Transverse colon (tissue), 4 donors: Measurements from ENCODE around the gene TOP1. TPM values are rescaled to one million over a fixed set of nuclear protein-coding genes. Genes with fewer than 3 reads are reported as not detected.

ENCODE experiments used
- DNase-seq: peaks from one replicate; pipeline ENCODE4 v3.0.0-alpha.2; 2019
- H3K27ac ChIP-seq, 4 donors: fragments of 200-600 bp; sonication (generic); 2 replicates each; pipeline ENCODE4 v1.5.1; 2016 to 2018; ENCODE audit warnings: inconsistent platforms in 4 of 4
- H3K27me3 ChIP-seq: fragments of 200-600 bp; sonication (generic); 2 replicates; pipeline ENCODE4 v1.5.1; 2017; ENCODE audit warnings: inconsistent platforms
- H3K36me3 ChIP-seq, 4 donors: fragments of 200-600 bp; sonication (generic); 2 replicates each; pipeline ENCODE4 v1.5.1; 2017 to 2019; ENCODE audit warnings: inconsistent platforms in 4 of 4
- H3K4me1 ChIP-seq, 4 donors: fragments of 200-600 bp; sonication (generic); 2 replicates each; pipeline ENCODE4 v1.5.1; 2017 to 2020; ENCODE audit warnings: inconsistent platforms in 4 of 4
- H3K4me3 ChIP-seq, 4 donors: fragments of 200-600 bp; sonication (generic); 1 replicate in 1 of 4; 2 replicates in 3 of 4; pipeline versions ENCODE4 v1.5.1 to v1.6.1; 2017 to 2019; ENCODE audit warnings: inconsistent platforms in 4 of 4
- H3K9me3 ChIP-seq, 2 donors: fragments of 200-600 bp; sonication (generic); 2 replicates each; pipeline ENCODE4 v1.5.1; 2017 to 2019; ENCODE audit warnings: inconsistent platforms in 2 of 2
- CTCF ChIP-seq, 5 experiments: fragments of 200-600 bp in 3 of 5; fragments of 450-650 bp in 2 of 5; sonication (generic) in 3 of 5; IDR thresholded peaks; 1 replicate in 2 of 5; 2 replicates in 3 of 5; pipeline ENCODE4 v1.5.1; 2016 to 2017; ENCODE audit warnings: antibody characterized with exemption in 5 of 5, inconsistent platforms in 3 of 5, mild to moderate bottlenecking in 2 of 5, moderate library complexity in 1 of 5
- EP300 ChIP-seq: sonication (generic); formaldehyde crosslinking; IDR thresholded peaks from one replicate; pipeline ENCODE4 v1.6.1; 2017; ENCODE audit warnings: antibody characterized with exemption, low read depth
- POLR2A ChIP-seq: fragments of 450-650 bp; IDR thresholded peaks from one replicate; pipeline ENCODE4 v1.6.1; 2016; ENCODE audit warnings: antibody characterized with exemption, mild to moderate bottlenecking, moderate library complexity
- POLR2AphosphoS5 ChIP-seq, 3 donors: sonication (generic); formaldehyde crosslinking; IDR thresholded peaks; one replicate each; pipeline ENCODE4 v1.6.1; 2016; ENCODE audit warnings: antibody characterized with exemption in 3 of 3
- WGBS, 2 donors: methylation state at CpG; one replicate each; pipeline ENCODE4 v1.1.5; 2018; ENCODE audit warnings: low coverage in 1 of 2; 5-methylcytosine and 5-hydroxymethylcytosine counted together
- in situ Hi-C, 4 donors: fragments of 200-750 bp; cut with MboI; loops; one replicate each; pipeline versions ENCODE4 v1.15.0 to v1.15.1; 2017; ENCODE audit warnings: low sequenced_read_pairs in 3 of 4, low pct_ligation_motif_present in 1 of 4, low pct_unique_long_range_greater_than_20kb in 1 of 4
- intact Hi-C: fragments of 100-400 bp; cut with DNase I; formaldehyde crosslinking; loops from one replicate; pipeline ENCODE4 v1.15.1; 2023; ENCODE audit warnings: low total_unique reads
- total RNA-seq, 4 donors: library from RNA; depleted of rRNA; stranded (reverse); fragments of >200 nt; gene quantifications; one replicate each; pipeline ENCODE4 v1.1.0, GENCODE V29; 2016

The TOP1 gene
- total RNA-seq, 4 donors from 2014 or later: 29.6 to 52.3 (median 36.9) TPM

GRCh38 chr20:41171736-41172295 lies 143.2 kb downstream of the TOP1 start:
- Histone ChIP-seq H3K9me3 (no peaks in the 10 kb centered on the region), H3K4me3 (no peak overlapping the region), H3K4me1 (peaks cover 0 to 25% (median 14%) of the 10 kb centered on the region in 4 donors), H3K27me3 (no peaks in the 10 kb centered on the region), H3K36me3 (peaks cover 0 to 27% (median 11%) of the 10 kb centered on the region in 4 donors), H3K27ac (peak overlapping the region; percentile 16 to 80 (median 52))
- TF ChIP-seq POLR2A: no peak
- TF ChIP-seq EP300: no peak
- no peak for TF ChIP-seq CTCF (IDR thresholded peaks at IDR 0.05)
- TF ChIP-seq POLR2AphosphoS5 (IDR thresholded peaks at IDR 0.05): no peak
- WGBS, 2 donors: 81% methylated on average over 3 of the region's 3 CpGs; no CpG with 5 or more reads in 1 of the 2 donors
- in situ Hi-C loops: loop anchor here in 2 of 4 donors (5.0 to 10.0 kb wide), 3 partner anchors 53 to 170 kb away; partner anchors contain the start of gene LPIN3 (in 1 of the 2)
- intact Hi-C loops: loop anchor here (2.0 kb wide), 1 partner anchor 167 kb away; no protein-coding TSS in a partner anchor
- DNase-seq: peak; percentile 4

GRCh38 chr20:41172296-41173140 lies 143.9 kb downstream of the TOP1 start:
- no peak overlapping the region for H3K4me3 ChIP-seq
- peaks cover 2 to 27% (median 15%) of the 10 kb centered on the region in 4 donors for H3K4me1 ChIP-seq
- H3K36me3 ChIP-seq: peaks cover 0 to 20% (median 10%) of the 10 kb centered on the region in 4 donors
- 72% methylated on average over 18 of the region's 18 CpGs; no CpG with 5 or more reads in 1 of the 2 donors for WGBS, 2 donors
- H3K9me3 ChIP-seq: no peaks in the 10 kb centered on the region
- DNase-seq: peak; percentile 8
- in situ Hi-C loops (loop anchor here in 2 of 4 donors (5.0 to 10.0 kb wide), 3 partner anchors 52 to 170 kb away; partner anchors contain the start of gene LPIN3 (in 1 of the 2)), intact Hi-C loops (loop anchor here (2.0 kb wide), 1 partner anchor 166 kb away; no protein-coding TSS in a partner anchor)
- H3K27ac ChIP-seq: peak overlapping the region; percentile 16 to 80 (median 52)
- TF ChIP-seq POLR2AphosphoS5 (IDR thresholded peaks at IDR 0.05) (no peak), CTCF (IDR thresholded peaks at IDR 0.05) (no peak), EP300 (no peak), POLR2A (no peak)
- no peaks in the 10 kb centered on the region for H3K27me3 ChIP-seq

- DNase-seq: peak; percentile 86
- intact Hi-C loops: loop anchor here (2.0 kb wide), 1 partner anchor 166 kb away; no protein-coding TSS in a partner anchor
- peaks cover 0 to 20% (median 9%) of the 10 kb centered on the region in 4 donors for H3K36me3 ChIP-seq
- H3K4me1 ChIP-seq: peaks cover 9 to 34% (median 21%) of the 10 kb centered on the region in 4 donors
- H3K4me3 ChIP-seq: no peak overlapping the region
- in situ Hi-C loops: loop anchor here in 2 of 4 donors (5.0 to 10.0 kb wide), 3 partner anchors 52 to 169 kb away; partner anchors contain the start of gene LPIN3 (in 1 of the 2)
- no peaks in the 10 kb centered on the region for H3K27me3 ChIP-seq
- peak overlapping the region; percentile 16 to 80 (median 50) for H3K27ac ChIP-seq
- TF ChIP-seq POLR2AphosphoS5 (IDR thresholded peaks at IDR 0.05) (peak in 2 of 3 donors; percentile 34 to 50), EP300 (no peak), POLR2A (no peak), CTCF (IDR thresholded peaks at IDR 0.05) (peak; percentile 95 to 96 (median 95))
- H3K9me3 ChIP-seq: no peaks in the 10 kb centered on the region
- 0 to 30% methylated on average over 5 to 9 of the region's 9 CpGs for WGBS, 2 donors
Measured at GRCh38 chr20:41173161-41173721, 144.6 kb downstream of the TOP1 start.
